Hepatic stellate cell (primary cell): Measurements from ENCODE around the gene IL20RA.

Experiments used
- DNase-seq: peaks from one replicate; pipeline ENCODE4 v3.0.0; 2011; ENCODE audit warnings: low spot score

IL20RA gene

DNA sequence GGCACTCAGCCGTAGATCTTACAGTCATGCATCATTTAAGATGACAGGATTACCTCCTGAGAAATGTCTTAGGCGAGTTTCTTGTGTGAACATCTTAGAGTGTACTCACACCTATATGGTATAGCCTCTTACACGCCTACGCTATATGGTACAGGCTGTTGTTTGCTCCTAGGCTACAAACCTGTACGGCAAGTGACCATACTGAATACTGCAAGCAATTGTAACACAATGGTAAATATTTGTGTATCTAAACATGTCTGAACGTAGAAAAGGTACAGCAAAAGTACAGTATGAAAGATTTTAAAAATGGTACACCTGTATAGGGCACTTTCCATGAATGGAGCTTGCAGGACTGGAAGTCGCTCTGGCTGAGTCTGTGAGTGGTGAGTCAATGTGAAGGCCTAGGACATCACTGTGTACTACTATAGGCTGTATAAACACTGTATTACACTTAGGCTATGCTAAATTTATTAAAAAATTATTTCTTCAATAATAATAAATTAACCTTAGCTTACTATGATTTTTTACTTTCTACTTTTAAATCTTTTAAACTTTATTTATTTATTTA, 541 bp upstream of the IL20RA start:
- DNase-seq, result no peak

DNA sequence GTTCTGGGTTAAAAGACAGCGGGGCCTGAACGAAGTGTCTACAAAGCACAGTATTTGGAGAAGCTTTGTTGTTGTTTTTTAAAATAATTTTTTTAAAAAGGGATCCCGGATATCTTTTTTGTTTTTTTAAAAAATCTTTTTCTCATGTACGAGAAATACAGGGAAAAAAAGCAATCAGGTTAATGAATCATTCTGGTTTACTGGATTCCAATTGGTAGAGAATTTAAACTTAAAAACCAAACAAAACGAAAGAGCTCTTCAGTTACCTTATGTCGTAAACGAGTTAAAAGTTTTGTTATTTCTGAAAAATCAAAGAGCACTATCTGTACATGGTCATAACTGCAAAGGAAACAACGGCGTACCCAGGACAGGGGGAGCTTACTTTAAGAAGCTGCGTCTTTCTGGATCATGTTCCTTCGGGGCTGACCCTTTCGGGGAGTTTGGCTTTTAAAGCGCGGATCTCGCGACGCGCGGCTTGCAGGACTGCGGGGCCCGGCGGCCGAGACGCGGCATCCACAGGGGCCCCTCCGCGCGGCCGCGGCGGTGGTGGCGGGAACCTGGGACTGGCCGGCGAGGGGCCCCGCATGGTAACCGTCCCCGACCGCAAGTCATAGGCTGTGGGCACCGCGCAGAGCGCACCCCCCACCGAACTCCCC, 927 bp downstream of the IL20RA start:
- DNase-seq, result peak; percentile 31

GRCh38 chr6:137040393-137040792, 4.4 kb downstream of the IL20RA start:
- DNase-seq, result no peak

- DNase-seq, result no peak
These were observed 5.8 kb downstream of the IL20RA start for GRCh38 chr6:137039010-137039409.

DNA sequence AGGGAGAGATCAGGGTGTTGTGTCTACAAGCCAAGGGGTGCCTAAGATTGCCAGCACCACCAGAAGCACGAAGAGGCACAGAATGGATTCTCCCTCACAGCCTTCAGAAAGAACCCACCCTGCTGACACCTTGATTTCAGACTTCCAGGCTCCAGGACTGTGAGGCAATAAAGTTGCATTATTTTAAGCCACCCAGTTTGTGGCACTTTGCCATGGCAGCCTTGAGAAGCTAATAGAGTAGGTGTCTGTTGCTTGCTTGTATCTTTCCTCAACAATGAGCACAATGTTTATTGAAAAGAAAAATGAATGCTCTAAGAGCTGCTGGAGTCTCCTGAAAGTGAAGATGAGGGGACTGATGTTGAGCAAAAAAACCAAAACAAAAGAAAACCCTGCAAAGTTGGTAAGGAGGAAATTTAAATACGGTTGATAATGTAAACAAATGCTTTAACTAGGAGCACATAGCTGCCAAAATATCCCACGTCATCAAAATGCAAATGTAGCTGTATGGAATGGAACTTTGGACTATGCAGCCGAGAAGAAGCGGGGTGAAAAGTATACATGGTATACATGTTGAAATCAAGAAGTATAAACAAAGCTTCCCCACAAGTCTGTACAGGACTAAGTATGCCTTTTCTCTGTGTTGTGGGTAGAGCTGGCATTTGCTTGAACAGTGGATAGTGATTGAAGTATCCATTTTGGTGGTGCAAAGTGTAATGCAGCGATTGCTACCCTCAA, 8.0 kb downstream of the IL20RA start:
- DNase-seq, result no peak

DNA sequence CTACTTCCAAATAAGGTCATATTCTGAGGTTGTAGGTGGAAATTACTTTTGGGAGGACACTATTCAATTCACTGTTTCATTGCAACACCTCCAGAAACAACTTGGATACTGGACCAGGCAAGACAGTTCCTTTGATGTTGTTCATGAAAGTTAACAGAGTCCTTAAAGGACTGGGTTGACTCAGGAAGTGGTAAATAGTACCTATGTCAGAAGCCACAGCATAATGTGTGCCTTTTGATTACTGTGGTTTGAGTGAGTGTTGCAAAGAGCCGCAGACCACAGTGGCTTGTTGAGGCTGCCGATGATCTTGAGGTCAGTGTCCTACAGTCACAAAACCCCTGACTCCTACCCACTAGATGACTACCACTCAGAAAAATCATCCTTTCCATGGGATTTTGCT, 10.9 kb downstream of the IL20RA start:
- DNase-seq, result no peak

DNA sequence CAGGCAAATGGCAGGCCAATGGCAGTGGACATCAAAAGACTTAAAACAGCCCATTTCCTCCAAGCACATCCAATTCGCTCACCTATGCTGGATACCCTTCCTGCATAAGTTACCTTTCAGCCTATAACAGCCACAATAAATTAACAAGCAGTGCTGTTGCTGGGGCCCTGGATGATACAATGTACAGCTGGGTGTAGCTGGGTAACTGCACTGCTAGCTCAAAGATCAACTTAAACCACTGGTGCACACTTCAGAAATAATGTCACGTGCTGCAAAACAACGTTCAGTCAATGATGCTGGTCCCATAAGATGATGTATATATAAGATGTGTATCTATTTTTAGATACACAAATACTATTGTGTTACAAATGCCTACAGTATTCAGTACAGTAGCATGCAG, 13.6 kb downstream of the IL20RA start:
- DNase-seq, result no peak

DNA sequence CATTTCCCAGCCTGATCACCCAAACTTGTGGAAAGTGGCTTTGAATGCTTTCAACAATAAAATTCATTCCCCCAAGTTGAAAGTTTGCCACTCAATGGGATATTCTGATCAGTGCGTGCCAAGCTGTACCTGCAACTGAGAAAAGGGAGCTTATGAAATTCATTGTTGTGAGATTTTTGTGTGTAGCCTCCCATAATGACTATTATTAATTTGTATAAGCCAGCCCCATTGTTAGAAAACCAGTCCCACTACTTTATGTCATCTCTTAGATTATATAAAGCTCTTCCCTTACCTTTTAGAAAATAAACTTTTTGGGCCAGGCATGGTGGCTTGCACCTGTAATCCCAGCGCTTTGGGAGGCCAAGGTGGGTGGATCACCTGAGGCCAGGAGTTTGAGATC, 15.9 kb downstream of the IL20RA start:
- DNase-seq, result no peak

DNA sequence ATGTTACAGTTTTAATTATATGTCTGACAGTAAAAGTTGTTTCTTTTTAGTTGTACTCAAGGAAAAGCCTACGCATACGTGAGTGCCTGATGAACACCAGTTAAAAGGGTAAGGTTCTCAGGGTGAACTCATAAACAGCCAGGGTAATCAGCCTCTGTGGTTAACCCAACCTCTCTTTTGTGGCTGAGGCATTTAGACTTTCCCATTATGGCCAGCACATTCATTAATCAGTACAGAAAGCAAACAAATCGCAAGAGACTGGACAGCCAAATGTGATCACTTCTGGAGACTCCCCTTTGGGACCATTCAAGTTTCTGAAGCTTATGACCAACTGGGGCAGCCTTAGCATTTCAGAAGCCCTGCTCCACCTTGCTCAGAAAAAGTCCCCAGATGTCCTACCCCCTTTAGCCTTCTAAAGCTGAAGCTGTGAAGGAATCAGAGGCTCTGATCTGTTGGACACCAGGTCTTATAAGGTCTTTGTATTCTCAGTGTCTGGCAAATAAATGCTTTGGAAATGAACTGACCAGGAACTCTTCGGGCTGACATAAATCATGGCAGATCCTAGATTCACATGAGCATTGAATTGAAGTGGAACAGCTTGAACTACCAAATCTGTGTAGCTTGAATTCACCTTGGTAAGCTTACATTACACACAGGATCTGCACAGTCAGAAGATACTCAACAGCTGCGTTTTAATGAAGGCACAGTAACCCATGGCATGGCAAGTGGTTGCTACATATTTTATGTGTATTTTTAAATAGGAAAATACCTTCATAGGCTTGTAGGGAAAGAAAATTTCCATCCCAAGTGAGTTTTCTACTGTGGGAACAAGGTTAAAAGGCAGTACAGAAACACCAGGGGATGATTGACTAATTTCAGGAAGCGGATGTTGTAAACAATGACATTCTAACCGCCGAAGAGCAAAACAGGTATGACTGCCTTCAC, 18.7 kb downstream of the IL20RA start:
- no peak for DNase-seq

GRCh38 chr6:137024237-137024990, 20.4 kb downstream of the IL20RA start:
- DNase-seq, result no peak

GRCh38 chr6:137020776-137021175, 24.0 kb downstream of the IL20RA start:
- DNase-seq, result no peak

DNA sequence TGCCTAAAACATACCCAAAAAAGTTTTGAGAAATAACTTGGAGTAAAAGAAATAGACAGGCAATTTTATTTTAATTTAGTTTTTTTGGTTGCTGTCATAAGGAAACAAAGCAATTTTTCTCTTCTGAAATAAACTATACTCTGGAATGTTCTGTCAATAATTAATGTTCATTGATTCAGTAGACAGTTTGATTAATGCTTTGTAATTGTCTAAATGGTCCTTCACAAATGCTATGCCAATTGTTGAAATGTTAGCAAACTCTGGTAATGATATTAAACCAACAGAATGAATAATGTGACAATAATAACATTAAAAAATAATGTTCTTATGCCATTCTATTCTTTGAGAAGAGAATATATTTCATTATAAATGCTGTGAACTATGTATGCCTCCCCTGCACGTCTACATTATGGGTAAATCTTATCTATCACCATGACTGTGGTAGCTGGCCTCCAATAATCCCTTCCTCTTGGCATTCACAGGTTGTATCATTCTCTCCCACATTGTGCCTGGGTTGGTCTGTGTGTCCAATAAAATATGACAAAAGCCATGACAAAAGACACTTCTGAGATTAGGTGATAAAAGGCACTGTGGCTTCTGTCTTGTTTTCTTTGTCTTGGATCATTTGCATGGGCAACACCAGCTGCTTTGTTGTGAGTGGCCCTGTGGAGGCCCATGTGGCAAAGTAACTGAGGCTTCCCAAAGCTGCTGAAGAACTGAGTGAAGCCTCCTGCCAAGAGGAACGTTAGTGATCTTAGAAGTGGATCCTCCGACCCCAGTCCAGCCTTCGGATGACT, 25.1 kb downstream of the IL20RA start:
- DNase-seq, result no peak

GRCh38 chr6:137017081-137017480, 27.7 kb downstream of the IL20RA start:
- no peak for DNase-seq

- DNase-seq, result no peak
These were observed 28.4 kb downstream of the IL20RA start for GRCh38 chr6:137016356-137016755.

DNA sequence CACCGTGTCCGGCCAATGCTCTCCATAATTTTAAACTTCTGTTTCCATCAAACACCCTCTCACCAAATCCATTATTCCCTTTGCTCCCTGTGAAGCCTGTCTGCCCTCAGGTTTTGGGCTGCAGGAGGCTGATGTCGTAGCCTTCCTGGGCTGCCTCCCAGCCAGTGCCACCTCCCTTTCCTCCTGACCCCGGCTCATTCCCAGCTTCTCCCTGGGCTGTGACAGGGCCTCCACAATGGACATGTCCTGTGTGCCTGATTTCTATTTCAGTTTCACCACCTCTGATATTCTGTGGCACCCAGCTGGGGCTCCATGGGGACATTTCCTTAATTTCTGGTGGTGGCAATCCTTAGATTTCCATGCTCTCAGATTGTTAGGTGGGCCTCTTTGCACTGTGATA, 28.8 kb downstream of the IL20RA start:
- no peak for DNase-seq

DNA sequence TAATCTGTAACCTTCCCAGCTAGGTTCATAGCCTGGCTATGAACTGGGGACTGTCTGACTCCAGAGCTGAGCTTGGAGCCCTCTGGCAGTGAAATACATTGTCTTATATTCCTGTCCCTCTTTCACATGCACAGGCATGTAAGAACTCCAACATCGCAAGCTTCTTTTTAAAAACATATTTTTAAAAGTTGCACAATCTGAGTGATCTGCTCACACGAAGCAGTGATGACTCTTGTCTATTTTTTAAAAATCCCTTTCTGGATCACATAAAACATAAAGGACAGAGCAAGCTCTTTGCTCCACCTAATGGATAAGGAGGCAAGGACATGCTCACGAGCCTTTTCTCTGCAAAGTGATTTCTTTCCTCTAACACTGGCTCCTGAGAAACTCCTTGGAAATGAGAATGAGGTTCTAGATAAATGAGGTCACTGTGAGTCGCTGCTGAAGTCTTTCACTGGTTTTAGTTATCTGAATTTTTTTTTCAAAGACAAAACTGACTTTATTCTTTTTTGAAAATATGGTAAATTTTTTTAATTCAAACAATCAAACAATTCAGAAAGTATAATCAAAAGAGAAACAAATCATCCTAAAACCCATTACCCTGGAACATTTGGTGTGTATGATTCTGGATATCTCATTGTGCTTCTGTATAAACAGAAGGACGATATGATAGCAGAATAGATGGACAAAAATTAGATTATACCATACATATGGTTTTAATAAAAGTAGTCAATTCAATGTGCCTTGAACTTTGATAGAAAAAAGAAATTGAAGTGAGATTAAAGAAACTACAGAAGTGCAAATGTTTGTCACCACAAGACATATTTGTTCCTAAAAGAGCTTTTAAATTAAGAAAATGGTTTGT, 30.8 kb downstream of the IL20RA start:
- peak; percentile 35 for DNase-seq

GRCh38 chr6:137013031-137013430, 31.7 kb downstream of the IL20RA start:
- DNase-seq, result peak; percentile 59

DNA sequence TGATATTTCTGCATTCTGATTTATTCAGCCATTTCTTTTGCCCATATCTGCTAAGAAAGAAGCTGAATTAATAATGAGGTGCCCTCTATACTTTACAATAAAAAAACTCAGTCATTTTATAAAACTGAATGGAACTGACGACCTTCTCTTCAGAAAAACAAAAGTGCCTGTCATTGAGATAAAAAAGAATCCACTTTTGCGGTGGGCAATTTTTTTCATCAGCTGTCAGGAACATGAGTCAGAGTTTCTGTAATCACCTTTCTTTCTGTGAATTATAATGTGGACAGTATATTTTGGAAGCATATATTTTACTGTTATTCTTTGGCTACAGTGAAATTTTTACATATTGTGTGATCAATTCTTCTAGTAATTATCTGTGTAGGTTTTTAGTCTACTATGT, 33.4 kb downstream of the IL20RA start:
- DNase-seq, result no peak

DNA sequence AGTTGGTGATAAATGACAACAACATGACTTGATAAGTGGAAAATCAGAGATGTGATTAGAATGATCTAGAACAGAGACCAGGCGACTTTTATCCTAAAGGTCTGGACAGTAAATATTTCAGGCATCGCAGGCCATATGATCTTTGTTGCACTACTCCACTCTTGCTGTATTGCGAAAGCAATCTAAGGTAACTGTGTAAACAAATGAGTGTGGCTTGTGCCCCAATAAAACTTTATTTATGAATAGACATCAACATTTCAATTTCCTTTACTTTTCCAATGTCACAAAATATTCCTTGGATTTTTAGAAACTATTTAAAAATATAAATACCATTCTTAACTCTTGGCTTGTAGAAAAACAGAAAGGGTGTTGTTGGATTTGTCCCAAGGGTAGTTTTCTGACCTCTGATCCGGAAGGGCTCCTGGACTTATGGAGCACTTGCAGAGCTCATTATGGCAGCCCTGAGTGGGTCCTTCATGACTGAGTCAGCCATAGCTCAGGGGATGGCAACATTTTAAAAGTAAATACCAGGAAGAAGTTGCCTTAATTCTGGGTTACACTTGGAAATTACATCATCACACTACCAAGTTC, 34.5 kb downstream of the IL20RA start:
- DNase-seq, result no peak
